Esophagus (tissue), 2 donors: ENCODE results near the gene BHMT2. TPM values are rescaled to one million over a fixed set of nuclear protein-coding genes. Genes with fewer than 3 reads are reported as not detected.

ENCODE experiments used
- H3K27ac ChIP-seq, 2 donors: one replicate each; pipeline ENCODE4 v1.5.1; 2013; ENCODE audit warnings: low read depth in 2 of 2, mild to moderate bottlenecking in 2 of 2, inconsistent platforms in 1 of 2, low read length in 1 of 2, moderate library complexity in 1 of 2
- H3K27me3 ChIP-seq, 2 donors: one replicate each; pipeline ENCODE4 v1.6.1; 2013; ENCODE audit warnings: low read length in 2 of 2, control low read depth in 1 of 2, mild to moderate bottlenecking in 1 of 2; ENCODE audit not compliant: insufficient read depth in 2 of 2, control insufficient read depth in 1 of 2
- H3K36me3 ChIP-seq, 2 donors: one replicate each; pipeline ENCODE4 v1.6.1; 2013; ENCODE audit warnings: low read length in 1 of 2; ENCODE audit not compliant: control insufficient read depth in 2 of 2, insufficient read depth in 2 of 2
- H3K4me1 ChIP-seq, 2 donors: one replicate each; pipeline ENCODE4 v1.6.1; 2013; ENCODE audit warnings: low read length in 1 of 2; ENCODE audit not compliant: control insufficient read depth in 2 of 2, insufficient read depth in 2 of 2
- H3K4me3 ChIP-seq, 2 donors: one replicate each; pipeline ENCODE4 v1.5.1; 2013; ENCODE audit warnings: low read length in 2 of 2, mild to moderate bottlenecking in 2 of 2, low read depth in 1 of 2, moderate library complexity in 1 of 2
- H3K9me3 ChIP-seq, 2 donors: one replicate each; pipeline ENCODE4 v1.6.1; 2013; ENCODE audit warnings: mild to moderate bottlenecking in 2 of 2, low read depth in 1 of 2, low read length in 1 of 2, moderate library complexity in 1 of 2; ENCODE audit not compliant: control insufficient read depth in 2 of 2, insufficient read depth in 1 of 2
- WGBS, 2 donors: extraction: QIAGEN DNeasy Blood & Tissue Kit; methylation state at CpG; one replicate each; pipeline ENCODE4 v1.1.7; 2013; 5-methylcytosine and 5-hydroxymethylcytosine counted together
- polyA plus RNA-seq, 2 donors: library from polyadenylated mRNA; stranded (reverse); fragments of 200-250 nt; gene quantifications; one replicate each; pipeline ENCODE4 v1.2.3, GENCODE V29; 2013
- donor health status: healthy with polysubstance abuse.
- donor health status: Bipolar disorder and iron deficiency.

Gene BHMT2
- polyA plus RNA-seq, 2 donors: 3.1 to 4.4 TPM

- H3K4me3 ChIP-seq: no peak overlapping the region
- H3K27me3 ChIP-seq: no peaks in the 10 kb centered on the region
- no peaks in the 10 kb centered on the region for H3K36me3 ChIP-seq
- WGBS, 2 donors: 92 to 96% methylated on average over 1 of the region's 1 CpG
- H3K9me3 ChIP-seq: no peaks in the 10 kb centered on the region
- H3K4me1 ChIP-seq: no peaks in the 10 kb centered on the region
- H3K27ac ChIP-seq: no peak overlapping the region
Observed at GRCh38 chr5:79031485-79031867, 38.1 kb upstream of the BHMT2 start.

DNA sequence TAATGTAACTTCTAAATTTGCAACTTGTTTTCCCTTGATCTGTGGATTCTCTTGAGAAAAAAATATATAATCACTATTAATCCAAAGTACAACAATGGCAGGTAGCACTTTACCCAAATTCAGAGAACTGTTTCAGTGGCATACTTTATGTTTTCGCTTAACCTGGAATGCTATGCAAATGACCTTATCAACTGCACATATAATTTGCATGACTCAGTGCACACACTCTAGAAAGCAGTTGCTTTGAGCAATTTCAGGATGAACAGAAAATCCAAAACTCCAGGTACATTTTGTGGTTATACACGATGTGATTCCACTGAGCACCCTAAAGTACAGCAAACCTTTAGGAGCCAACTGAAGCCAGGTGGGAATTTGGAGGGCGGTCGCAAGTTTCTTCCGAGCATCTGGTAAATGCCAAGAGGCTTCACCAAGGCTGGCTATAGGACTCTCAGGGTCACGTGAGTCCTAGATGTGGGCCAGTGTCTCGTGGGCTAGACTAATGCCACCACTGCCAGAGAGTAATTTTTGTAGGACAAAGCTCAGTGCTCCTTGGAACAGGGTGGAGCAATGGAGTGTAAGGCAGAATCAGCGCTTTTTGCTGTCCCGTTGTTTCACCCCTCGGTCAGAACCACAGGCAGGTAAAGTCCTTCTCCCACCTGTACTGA is 37.4 kb upstream of the BHMT2 start:
- no peaks in the 10 kb centered on the region for H3K36me3 ChIP-seq
- H3K27ac ChIP-seq: no peak overlapping the region
- WGBS, 2 donors: 91 to 94% methylated on average over 10 of the region's 10 CpGs
- peaks cover 0 to 2% of the 10 kb centered on the region in 2 donors for H3K9me3 ChIP-seq
- no peaks in the 10 kb centered on the region for H3K27me3 ChIP-seq
- H3K4me1 ChIP-seq: no peaks in the 10 kb centered on the region
- no peak overlapping the region for H3K4me3 ChIP-seq

- no peaks in the 10 kb centered on the region for H3K36me3 ChIP-seq
- peaks cover 0 to 2% of the 10 kb centered on the region in 2 donors for H3K9me3 ChIP-seq
- no peak overlapping the region for H3K4me3 ChIP-seq
- H3K4me1 ChIP-seq: no peaks in the 10 kb centered on the region
- 92% methylated on average over 5 of the region's 5 CpGs for WGBS, 2 donors
- no peaks in the 10 kb centered on the region for H3K27me3 ChIP-seq
- H3K27ac ChIP-seq: no peak overlapping the region
Observed at GRCh38 chr5:79032782-79033181, 36.8 kb upstream of the BHMT2 start.

- no peak overlapping the region for H3K27ac ChIP-seq
- no peaks in the 10 kb centered on the region for H3K27me3 ChIP-seq
- no peaks in the 10 kb centered on the region for H3K4me1 ChIP-seq
- peaks cover 0 to 2% of the 10 kb centered on the region in 2 donors for H3K9me3 ChIP-seq
- WGBS, 2 donors: 93 to 97% methylated on average over 3 of the region's 3 CpGs
- no peaks in the 10 kb centered on the region for H3K36me3 ChIP-seq
- H3K4me3 ChIP-seq: no peak overlapping the region
Observed at GRCh38 chr5:79035237-79035636, 34.3 kb upstream of the BHMT2 start.

GRCh38 chr5:79036769-79037168 is 32.8 kb upstream of the BHMT2 start:
- no peaks in the 10 kb centered on the region for H3K36me3 ChIP-seq
- peaks cover 0 to 2% of the 10 kb centered on the region in 2 donors for H3K9me3 ChIP-seq
- H3K4me3 ChIP-seq: no peak overlapping the region
- no peak overlapping the region for H3K27ac ChIP-seq
- no peaks in the 10 kb centered on the region for H3K4me1 ChIP-seq
- no peaks in the 10 kb centered on the region for H3K27me3 ChIP-seq
- 96 to 97% methylated on average over 2 of the region's 2 CpGs for WGBS, 2 donors

DNA sequence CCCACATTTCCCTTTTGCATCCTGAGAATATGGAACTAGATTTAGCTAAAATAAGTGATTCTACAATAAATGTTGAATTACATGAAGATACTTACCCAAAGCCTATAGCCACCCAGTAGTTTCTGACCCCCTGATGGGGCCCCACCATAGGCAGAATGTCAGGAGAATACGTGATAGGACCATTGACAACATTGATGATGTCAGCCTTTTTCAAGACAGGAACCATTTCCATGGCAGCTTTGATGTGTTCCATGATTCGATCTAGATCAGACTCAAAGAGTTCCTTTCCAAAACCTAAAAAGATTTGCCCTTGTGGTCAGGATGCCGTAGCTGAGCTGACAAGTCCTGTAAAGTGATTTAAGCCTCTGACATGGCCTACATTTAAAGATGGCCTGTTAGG is 27.4 kb upstream of the BHMT2 start:
- Histone ChIP-seq H3K27me3 (no peaks in the 10 kb centered on the region), H3K36me3 (no peaks in the 10 kb centered on the region), H3K9me3 (no peaks in the 10 kb centered on the region), H3K27ac (no peak overlapping the region), H3K4me1 (no peaks in the 10 kb centered on the region), H3K4me3 (no peak overlapping the region)
- 83 to 89% methylated on average over 3 of the region's 3 CpGs for WGBS, 2 donors

- H3K4me3 ChIP-seq: no peak overlapping the region
- no peaks in the 10 kb centered on the region for H3K9me3 ChIP-seq
- no peaks in the 10 kb centered on the region for H3K27me3 ChIP-seq
- H3K36me3 ChIP-seq: no peaks in the 10 kb centered on the region
- H3K27ac ChIP-seq: no peak overlapping the region
- 91 to 95% methylated on average over 3 of the region's 3 CpGs for WGBS, 2 donors
- H3K4me1 ChIP-seq: no peaks in the 10 kb centered on the region
Observed at GRCh38 chr5:79047199-79047598, 22.4 kb upstream of the BHMT2 start.

DNA sequence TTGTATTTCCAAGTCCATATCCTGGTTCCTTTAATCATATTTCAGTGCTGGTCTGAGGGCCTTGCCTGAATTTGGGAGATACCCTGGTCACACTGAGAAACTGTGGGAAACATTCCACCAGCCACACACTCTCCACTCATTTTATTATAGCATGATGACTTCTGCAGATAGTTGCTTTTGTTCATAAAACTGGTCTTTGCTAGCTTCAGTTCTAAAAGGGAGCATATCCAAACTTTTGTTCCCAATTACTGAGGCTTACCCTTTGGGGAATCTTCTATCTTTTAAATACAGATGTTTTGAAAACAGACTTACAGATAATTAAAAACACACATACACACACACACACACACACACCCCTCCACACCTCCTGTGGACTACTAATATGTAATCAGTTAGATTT is 21.1 kb upstream of the BHMT2 start:
- no peaks in the 10 kb centered on the region for H3K27me3 ChIP-seq
- no peak overlapping the region for H3K4me3 ChIP-seq
- no peaks in the 10 kb centered on the region for H3K36me3 ChIP-seq
- no peaks in the 10 kb centered on the region for H3K9me3 ChIP-seq
- no peaks in the 10 kb centered on the region for H3K4me1 ChIP-seq
- H3K27ac ChIP-seq: no peak overlapping the region

DNA sequence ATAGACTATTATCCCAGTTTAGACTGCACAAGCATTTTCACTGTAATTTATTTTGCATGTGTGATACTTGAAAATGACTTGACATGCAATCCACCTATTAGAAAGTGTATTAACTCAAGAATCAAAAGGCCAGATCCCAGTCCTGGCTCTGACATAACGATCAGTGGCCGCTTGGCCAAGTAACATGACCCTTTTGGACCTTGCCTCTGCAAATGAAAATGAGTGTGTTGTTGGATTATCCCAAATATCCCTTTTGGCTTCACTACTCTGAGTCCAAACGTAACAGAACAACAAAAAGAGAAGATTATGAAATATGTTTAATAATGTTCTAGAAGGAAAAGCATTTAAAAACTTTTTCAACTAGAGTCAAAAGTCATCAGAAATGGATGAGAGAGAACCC is 19.1 kb upstream of the BHMT2 start:
- Histone ChIP-seq H3K4me1 (no peaks in the 10 kb centered on the region), H3K4me3 (no peak overlapping the region), H3K36me3 (no peaks in the 10 kb centered on the region), H3K27ac (no peak overlapping the region), H3K27me3 (no peaks in the 10 kb centered on the region), H3K9me3 (no peaks in the 10 kb centered on the region)
- WGBS, 2 donors: 72 to 82% methylated on average over 3 of the region's 3 CpGs

DNA sequence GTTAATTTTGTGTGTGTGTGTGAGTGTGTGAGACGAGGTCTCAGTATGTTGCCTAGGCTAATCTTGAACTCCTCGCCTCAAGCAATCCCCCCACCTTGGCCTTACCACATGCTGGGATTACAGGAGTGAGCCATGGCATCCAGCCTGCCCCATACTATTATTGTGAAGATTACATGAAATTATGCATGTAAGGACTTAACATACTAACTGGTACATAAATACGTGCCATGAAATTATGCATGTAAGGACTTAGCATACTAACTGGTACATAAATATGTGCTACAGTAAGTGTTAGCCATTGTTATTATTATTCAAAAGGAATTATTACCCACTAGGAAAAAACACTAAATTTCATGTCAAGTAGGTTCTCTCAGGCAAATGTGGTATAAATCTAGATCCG is 16.2 kb upstream of the BHMT2 start:
- Histone ChIP-seq H3K9me3 (no peaks in the 10 kb centered on the region), H3K4me1 (no peaks in the 10 kb centered on the region), H3K36me3 (no peaks in the 10 kb centered on the region), H3K27me3 (no peaks in the 10 kb centered on the region), H3K27ac (no peak overlapping the region), H3K4me3 (no peak overlapping the region)
- 90 to 91% methylated on average over 4 of the region's 4 CpGs for WGBS, 2 donors
